ENCODE measurements around the gene MYOZ2.
"Not testable (repeated sequence)": the region's sequence is repeated elsewhere in the genome, so short reads cannot be mapped to it uniquely, and the experiment has no call there.

The MYOZ2 gene

GRCh38 chr4:119139822-119140252, 4.2 kb downstream of the MYOZ2 start:
- Histone ChIP-seq H3K9me3 (no peaks in the 10 kb centered on the region), H3K4me1 (no peaks in the 10 kb centered on the region), H3K4me3 (no peak overlapping the region), H3K36me3 (replicated peaks) (no peaks in the 10 kb centered on the region), H3K27me3 (ENCODE audit: low read depth) (no peaks in the 10 kb centered on the region)
- no peak for DNase-seq (ENCODE audit: low spot score in 2 of 2)
- in situ Hi-C loops (cut with MboI; ENCODE audit: low sequenced_read_pairs): no loop called here

- H3K9me3 ChIP-seq; H3K4me1 ChIP-seq; H3K4me3 ChIP-seq; in situ Hi-C loops (cut with MboI; ENCODE audit: low sequenced_read_pairs); H3K36me3 ChIP-seq (replicated peaks); H3K27me3 ChIP-seq (ENCODE audit: low read depth); DNase-seq (ENCODE audit: low spot score in 2 of 2): not testable (repeated sequence)
Observed at GRCh38 chr4:119141283-119141682, 5.7 kb downstream of the MYOZ2 start.

GRCh38 chr4:119142833-119143232, 7.2 kb downstream of the MYOZ2 start:
- DNase-seq (ENCODE audit: low spot score in 2 of 2): no peak
- H3K27me3 ChIP-seq (ENCODE audit: low read depth): no peaks in the 10 kb centered on the region
- H3K36me3 ChIP-seq (replicated peaks): no peaks in the 10 kb centered on the region
- in situ Hi-C loops (cut with MboI; ENCODE audit: low sequenced_read_pairs): no loop called here
- no peaks in the 10 kb centered on the region for H3K4me1 ChIP-seq
- no peak overlapping the region for H3K4me3 ChIP-seq
- H3K9me3 ChIP-seq: no peaks in the 10 kb centered on the region

GRCh38 chr4:119143341-119143740, 7.7 kb downstream of the MYOZ2 start:
- H3K36me3 ChIP-seq (replicated peaks); H3K4me1 ChIP-seq; DNase-seq (ENCODE audit: low spot score in 2 of 2); H3K4me3 ChIP-seq; H3K27me3 ChIP-seq (ENCODE audit: low read depth); in situ Hi-C loops (cut with MboI; ENCODE audit: low sequenced_read_pairs); H3K9me3 ChIP-seq: not testable (repeated sequence)

GRCh38 chr4:119149110-119149509, 13.5 kb downstream of the MYOZ2 start:
- H3K4me1 ChIP-seq: no peaks in the 10 kb centered on the region
- peaks cover 10% of the 10 kb centered on the region; the same call in 1 of the 2 replicates for H3K27me3 ChIP-seq (ENCODE audit: low read depth)
- in situ Hi-C loops (cut with MboI; ENCODE audit: low sequenced_read_pairs): no loop called here
- DNase-seq (ENCODE audit: low spot score in 2 of 2): no peak
- no peaks in the 10 kb centered on the region for H3K36me3 ChIP-seq (replicated peaks)
- no peaks in the 10 kb centered on the region for H3K9me3 ChIP-seq
- no peak overlapping the region for H3K4me3 ChIP-seq

GRCh38 chr4:119151161-119151560, 15.5 kb downstream of the MYOZ2 start:
- no peaks in the 10 kb centered on the region for H3K36me3 ChIP-seq (replicated peaks)
- H3K4me3 ChIP-seq: no peak overlapping the region
- in situ Hi-C loops (cut with MboI; ENCODE audit: low sequenced_read_pairs): no loop called here
- no peaks in the 10 kb centered on the region for H3K9me3 ChIP-seq
- peaks cover 10% of the 10 kb centered on the region; the same call in 1 of the 2 replicates for H3K27me3 ChIP-seq (ENCODE audit: low read depth)
- no peak for DNase-seq (ENCODE audit: low spot score in 2 of 2)
- no peaks in the 10 kb centered on the region for H3K4me1 ChIP-seq

DNA sequence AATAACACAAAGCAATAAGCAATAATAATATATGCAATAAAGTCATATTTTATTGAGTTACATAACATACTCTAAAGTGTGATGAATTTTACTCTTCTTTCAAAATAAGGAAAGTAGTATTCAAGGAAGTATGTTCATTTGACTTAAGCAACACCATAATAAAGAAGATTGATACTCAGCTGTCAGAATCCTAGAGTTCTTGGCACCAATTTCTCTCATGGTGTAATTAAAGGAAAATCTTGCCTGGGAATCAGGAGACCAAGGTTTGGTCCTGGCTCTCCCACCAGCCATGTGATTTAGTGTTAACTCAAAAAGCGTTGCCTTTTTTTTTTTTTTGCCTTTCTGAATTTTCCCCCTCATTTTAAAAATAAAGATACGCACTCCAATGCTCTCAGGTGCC, 17.1 kb downstream of the MYOZ2 start:
- H3K27me3 ChIP-seq (ENCODE audit: low read depth): peaks cover 10% of the 10 kb centered on the region; the same call in 1 of the 2 replicates
- no peak overlapping the region for H3K4me3 ChIP-seq
- no peaks in the 10 kb centered on the region for H3K9me3 ChIP-seq
- H3K4me1 ChIP-seq: no peaks in the 10 kb centered on the region
- no peaks in the 10 kb centered on the region for H3K36me3 ChIP-seq (replicated peaks)
- in situ Hi-C loops (cut with MboI; ENCODE audit: low sequenced_read_pairs): no loop called here
- no peak for DNase-seq (ENCODE audit: low spot score in 2 of 2)

DNA sequence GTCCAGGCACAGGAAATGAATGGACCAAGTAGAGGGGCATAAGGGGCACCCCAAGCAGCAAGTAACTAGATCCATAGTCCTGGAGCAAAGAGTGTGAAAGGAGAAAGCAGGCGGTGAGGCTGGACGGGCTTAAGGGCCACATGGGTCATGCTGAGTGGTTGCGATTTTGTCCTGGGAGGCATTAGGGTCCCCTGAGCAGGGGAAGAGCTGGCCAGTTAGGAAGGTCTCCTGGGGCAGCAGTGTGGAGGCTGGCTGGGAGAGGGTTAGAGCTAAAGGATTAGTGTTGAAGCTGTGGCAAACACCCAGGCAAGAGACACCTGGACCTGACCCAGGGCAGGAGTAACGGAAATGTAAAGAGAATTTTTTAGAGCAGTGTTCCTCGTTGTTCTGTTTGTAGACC, 26.5 kb downstream of the MYOZ2 start:
- in situ Hi-C loops (cut with MboI; ENCODE audit: low sequenced_read_pairs): no loop called here
- no peaks in the 10 kb centered on the region for H3K9me3 ChIP-seq
- DNase-seq (ENCODE audit: low spot score in 2 of 2): no peak
- H3K36me3 ChIP-seq (replicated peaks): no peaks in the 10 kb centered on the region
- no peaks in the 10 kb centered on the region for H3K27me3 ChIP-seq (ENCODE audit: low read depth)
- no peaks in the 10 kb centered on the region for H3K4me1 ChIP-seq
- H3K4me3 ChIP-seq: no peak overlapping the region

- no peak overlapping the region for H3K4me3 ChIP-seq
- in situ Hi-C loops (cut with MboI; ENCODE audit: low sequenced_read_pairs): no loop called here
- no peaks in the 10 kb centered on the region for H3K4me1 ChIP-seq
- H3K36me3 ChIP-seq (replicated peaks): no peaks in the 10 kb centered on the region
- no peaks in the 10 kb centered on the region for H3K9me3 ChIP-seq
- no peaks in the 10 kb centered on the region for H3K27me3 ChIP-seq (ENCODE audit: low read depth)
- DNase-seq (ENCODE audit: low spot score in 2 of 2): no peak
Observed at GRCh38 chr4:119165767-119166166, 30.1 kb downstream of the MYOZ2 start.

DNA sequence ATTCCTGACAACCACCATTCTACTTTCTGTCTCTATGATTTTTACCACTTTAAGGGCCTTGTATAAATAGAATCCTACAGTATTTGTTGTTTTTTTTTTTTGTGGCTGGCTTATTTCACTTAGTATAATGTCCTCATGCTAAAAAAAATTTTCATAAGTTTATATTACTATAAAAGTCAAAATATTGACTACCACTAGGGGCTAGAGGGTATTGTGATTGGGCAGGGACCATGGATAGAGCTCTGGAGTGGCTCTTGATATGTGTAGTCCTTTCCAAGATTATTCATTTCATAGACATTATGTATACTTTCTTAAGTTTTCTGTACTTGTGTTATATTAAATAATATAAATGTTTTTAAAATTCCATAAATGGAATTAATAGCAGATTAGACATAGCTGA, 34.6 kb downstream of the MYOZ2 start:
- Histone ChIP-seq H3K9me3 (no peaks in the 10 kb centered on the region), H3K36me3 (replicated peaks) (no peaks in the 10 kb centered on the region), H3K27me3 (ENCODE audit: low read depth) (no peaks in the 10 kb centered on the region), H3K4me1 (no peaks in the 10 kb centered on the region), H3K4me3 (no peak overlapping the region)
- in situ Hi-C loops (cut with MboI; ENCODE audit: low sequenced_read_pairs): no loop called here
- no peak for DNase-seq (ENCODE audit: low spot score in 2 of 2)

DNA sequence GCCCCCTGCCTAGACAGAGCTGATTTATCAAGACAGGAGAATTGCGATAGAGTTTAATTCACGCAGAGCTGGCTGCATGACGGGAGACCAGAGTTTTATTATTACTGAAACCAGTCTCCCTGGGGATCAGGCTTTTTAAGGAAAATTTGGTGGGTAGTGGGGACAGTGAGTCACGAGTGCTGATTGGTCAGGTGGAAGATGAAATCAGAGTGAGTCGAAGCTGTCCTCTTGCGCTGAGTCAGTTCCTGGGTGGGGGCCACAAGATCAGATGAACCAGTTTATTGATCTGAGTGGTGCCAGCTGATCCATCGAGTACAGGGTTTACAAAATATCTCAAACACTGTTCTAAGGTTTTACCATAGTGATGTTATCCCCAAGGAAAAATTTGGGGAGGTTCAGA, 36.6 kb downstream of the MYOZ2 start:
- H3K36me3 ChIP-seq (replicated peaks): no peaks in the 10 kb centered on the region
- in situ Hi-C loops (cut with MboI; ENCODE audit: low sequenced_read_pairs): no loop called here
- H3K9me3 ChIP-seq: no peaks in the 10 kb centered on the region
- H3K27me3 ChIP-seq (ENCODE audit: low read depth): no peaks in the 10 kb centered on the region
- H3K4me1 ChIP-seq: no peaks in the 10 kb centered on the region
- DNase-seq (ENCODE audit: low spot score in 2 of 2): no peak
- H3K4me3 ChIP-seq: no peak overlapping the region

DNA sequence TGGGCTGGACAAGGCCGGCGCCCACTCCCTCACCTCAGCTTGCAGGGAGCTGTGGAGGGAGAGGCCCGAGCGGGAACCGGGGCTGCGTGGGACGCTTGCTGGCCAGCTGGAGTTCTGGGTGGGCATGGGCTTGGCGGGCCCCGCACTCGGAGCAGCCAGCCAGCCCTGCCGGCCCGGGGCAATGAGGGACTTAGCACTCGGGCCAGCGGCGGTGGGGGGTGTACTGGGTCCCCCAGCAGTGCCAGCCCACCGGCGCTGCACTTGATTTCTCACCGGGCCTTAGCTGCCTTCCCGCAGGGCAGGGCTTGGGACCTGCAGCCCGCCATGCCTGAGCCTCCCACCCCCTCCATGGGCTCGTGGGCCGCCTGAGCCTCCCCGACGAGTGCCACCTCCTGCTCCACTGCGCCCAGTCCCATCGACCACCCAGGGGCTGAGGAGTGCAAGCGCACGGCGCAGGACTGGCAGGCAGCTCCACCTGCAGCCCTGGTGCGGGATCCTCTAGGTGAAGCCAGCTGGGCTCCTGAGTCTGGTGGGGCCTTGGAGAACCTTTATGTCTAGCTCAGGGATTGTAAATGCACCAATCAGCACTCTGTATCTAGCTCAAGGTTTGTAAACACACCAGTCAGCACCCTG, 38.2 kb downstream of the MYOZ2 start:
- DNase-seq (ENCODE audit: low spot score in 2 of 2); H3K9me3 ChIP-seq; in situ Hi-C loops (cut with MboI; ENCODE audit: low sequenced_read_pairs): not testable (repeated sequence)

GRCh38 chr4:119179011-119179410, 43.4 kb downstream of the MYOZ2 start:
- in situ Hi-C loops (cut with MboI; ENCODE audit: low sequenced_read_pairs): no loop called here
- Histone ChIP-seq H3K36me3 (replicated peaks) (no peaks in the 10 kb centered on the region), H3K4me1 (no peaks in the 10 kb centered on the region), H3K9me3 (no peaks in the 10 kb centered on the region), H3K4me3 (no peak overlapping the region), H3K27me3 (ENCODE audit: low read depth) (no peaks in the 10 kb centered on the region)
- peak in 1 of 2 experiments; percentile 1 for DNase-seq (ENCODE audit: low spot score in 2 of 2)

More for the DNA sequence above, 38.2 kb downstream of the MYOZ2 start:
- H3K27me3 ChIP-seq (ENCODE audit: low read depth); H3K36me3 ChIP-seq (replicated peaks); H3K4me3 ChIP-seq; H3K4me1 ChIP-seq: not testable (repeated sequence)

- no peaks in the 10 kb centered on the region for H3K36me3 ChIP-seq (replicated peaks)
- no peaks in the 10 kb centered on the region for H3K27me3 ChIP-seq (ENCODE audit: low read depth)
- peaks cover 7% of the 10 kb centered on the region for H3K4me1 ChIP-seq
- no peaks in the 10 kb centered on the region for H3K9me3 ChIP-seq
- in situ Hi-C loops (cut with MboI; ENCODE audit: low sequenced_read_pairs): no loop called here
- peak in 1 of 2 experiments; percentile 1 for DNase-seq (ENCODE audit: low spot score in 2 of 2)
- H3K4me3 ChIP-seq: no peak overlapping the region
Observed at GRCh38 chr4:119184128-119184527, 48.5 kb downstream of the MYOZ2 start.

DNA sequence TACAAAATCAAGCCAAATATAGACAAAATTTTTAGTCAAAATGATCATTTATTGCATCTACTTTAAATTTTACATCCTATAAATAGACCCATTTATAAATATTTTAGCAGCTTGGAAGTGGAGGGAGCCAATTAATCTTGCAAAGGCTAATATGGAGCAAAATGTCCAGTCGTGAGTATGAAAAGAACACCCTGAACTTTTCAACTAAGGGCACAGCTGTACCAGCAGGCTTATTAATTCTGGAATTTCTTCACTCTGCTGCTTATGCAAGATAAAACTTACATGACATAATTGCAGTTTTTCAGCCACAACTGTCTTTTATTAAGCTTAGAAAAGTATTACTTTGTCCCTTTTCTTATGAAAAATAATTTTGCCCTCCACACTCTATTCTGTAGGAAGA, 54.0 kb downstream of the MYOZ2 start:
- H3K4me1 ChIP-seq: peaks cover 15% of the 10 kb centered on the region
- H3K9me3 ChIP-seq: no peaks in the 10 kb centered on the region
- DNase-seq (ENCODE audit: low spot score in 2 of 2): peak in 1 of 2 experiments; percentile 23
- no peak overlapping the region for H3K4me3 ChIP-seq
- H3K36me3 ChIP-seq (replicated peaks): no peaks in the 10 kb centered on the region
- in situ Hi-C loops (cut with MboI; ENCODE audit: low sequenced_read_pairs): no loop called here
- H3K27me3 ChIP-seq (ENCODE audit: low read depth): no peaks in the 10 kb centered on the region

Data from HAP-1 (cell line).